A549 (cell line): ENCODE measurements around the gene NOP9. TPM values are rescaled to one million over a fixed set of nuclear protein-coding genes. Genes with fewer than 3 reads are reported as not detected.
"Not testable (repeated sequence)": the region's sequence is repeated elsewhere in the genome, so short reads cannot be mapped to it uniquely, and the experiment has no call there.

Experiments
- ATAC-seq, 2 experiments: fragments of 200-7000 bp in 1 of 2; fragments of >200 bp in 1 of 2; cut with Nextera tagmentation in 1 of 2; cut with Tn5 transposase in 1 of 2; 3 replicates each; pipeline versions ENCODE4 v1.8.0 to v1.9.1; 2018 to 2020; ENCODE audit warnings: mild to moderate bottlenecking in 1 of 2, moderate library complexity in 1 of 2
- CTCF ChIA-PET: fragments of 300-600 bp; sonication (Branson Sonifier 250); formaldehyde crosslinking; extraction: SDS; loops from one replicate; lab custom pipeline; 2021; ENCODE audit warnings: antibody characterized with exemption, inconsistent platforms; lab: Yijun Ruan, JAX
- POLR2A ChIA-PET: fragments of 350-600 bp; formaldehyde crosslinking; extraction: SDS; loops from one replicate; lab custom pipeline; 2021; ENCODE audit warnings: antibody characterized with exemption, inconsistent platforms; lab: Yijun Ruan, JAX
- DNase-seq, 2 experiments: peaks; one replicate each; pipeline versions ENCODE4 v3.0.0 to v3.0.0-alpha.2; 2011 to 2016; ENCODE audit warnings: low read depth in 1 of 2, low spot score in 1 of 2
- FAIRE-seq: peaks from 2 replicates; lab custom pipeline; 2011; peaks lifted over from hg19 to GRCh38; lab: Jason Lieb, UNC
- H3K27ac ChIP-seq, 2 experiments: fragments of >200 bp; sonication (Bioruptor Twin); formaldehyde crosslinking; 3 replicates each; pipeline ENCODE4 v1.5.1; 2016 to 2017
- H3K4me1 ChIP-seq: fragments of >200 bp; sonication (Bioruptor Twin); formaldehyde crosslinking; 3 replicates; pipeline ENCODE4 v1.6.1; 2016
- H3K4me2 ChIP-seq: fragments of >200 bp; sonication (Bioruptor Twin); formaldehyde crosslinking; 3 replicates; pipeline ENCODE4 v1.6.1; 2016
- H3K4me3 ChIP-seq: fragments of >200 bp; sonication (Bioruptor Twin); formaldehyde crosslinking; 3 replicates; pipeline ENCODE4 v1.5.1; 2016
- H3K9me3 ChIP-seq: fragments of >200 bp; sonication (Bioruptor Twin); formaldehyde crosslinking; 3 replicates; pipeline ENCODE4 v1.6.1; 2016
- BCL3 ChIP-seq: fragments of >200 bp; sonication (Bioruptor Twin); formaldehyde crosslinking; IDR thresholded peaks from 3 replicates; pipeline ENCODE4 v1.6.1; 2016
- CBX2 ChIP-seq: fragments of 200-600 bp; sonication (generic); IDR thresholded peaks from 2 replicates; pipeline ENCODE4 v1.6.1; 2016; ENCODE audit warnings: low read depth, mild to moderate bottlenecking, borderline replicate concordance
- CEBPB ChIP-seq, 2 experiments: fragments of >200 bp in 1 of 2; sonication (Bioruptor Twin) in 1 of 2; formaldehyde crosslinking in 1 of 2; IDR thresholded peaks; 2 replicates each; pipeline ENCODE4 v1.6.1; 2012 to 2016
- CTCF ChIP-seq: fragments of >200 bp; sonication (Bioruptor Twin); formaldehyde crosslinking; IDR thresholded peaks from 3 replicates; pipeline ENCODE4 v1.5.1; 2016
- E2F6 ChIP-seq: IDR thresholded peaks from 2 replicates; pipeline ENCODE4 v1.6.1; 2012; ENCODE audit warnings: low read depth, borderline replicate concordance
- EHMT2 ChIP-seq: fragments of 200-600 bp; sonication (generic); IDR thresholded peaks from 2 replicates; pipeline ENCODE4 v1.6.1; 2016; ENCODE audit warnings: antibody characterized with exemption, low read depth, mild to moderate bottlenecking, moderate library complexity
- FOSB ChIP-seq: fragments of 250-450 bp; sonication (Bioruptor Pico); IDR thresholded peaks from 2 replicates; pipeline ENCODE4 v1.5.0; 2020; ENCODE audit warnings: mild to moderate bottlenecking, moderate library complexity
- FOSL2 ChIP-seq, 2 experiments: fragments of 450-650 bp in 1 of 2; fragments of >200 bp in 1 of 2; sonication (Bioruptor Twin) in 1 of 2; formaldehyde crosslinking; IDR thresholded peaks; 2 replicates each; pipeline versions ENCODE4 v1.5.0 to v1.6.1; 2016 to 2020; ENCODE audit warnings: mild to moderate bottlenecking in 1 of 2, moderate library complexity in 1 of 2
- HOXA7 ChIP-seq: fragments of 250-450 bp; sonication (Bioruptor Pico); IDR thresholded peaks from 2 replicates; pipeline ENCODE4 v1.5.0; 2020; ENCODE audit warnings: mild to moderate bottlenecking, moderate library complexity
- HOXB13 ChIP-seq: fragments of 250-450 bp; sonication (Bioruptor Pico); IDR thresholded peaks from 2 replicates; pipeline ENCODE4 v1.5.0; 2020; ENCODE audit warnings: low read depth, mild to moderate bottlenecking, moderate library complexity
- HOXB5 ChIP-seq: fragments of 250-450 bp; sonication (Bioruptor Pico); IDR thresholded peaks from 2 replicates; pipeline ENCODE4 v1.5.0; 2020; ENCODE audit warnings: mild to moderate bottlenecking, moderate library complexity
- JUNB ChIP-seq: fragments of >200 bp; sonication (Bioruptor Twin); formaldehyde crosslinking; IDR thresholded peaks from 2 replicates; pipeline ENCODE4 v1.6.1; 2016
- KDM1A ChIP-seq: fragments of 200-600 bp; sonication (generic); IDR thresholded peaks from 2 replicates; pipeline ENCODE4 v1.6.1; 2016; ENCODE audit warnings: low read depth, mild to moderate bottlenecking
- KDM5A ChIP-seq: fragments of 200-600 bp; sonication (generic); IDR thresholded peaks from 2 replicates; pipeline ENCODE4 v1.6.1; 2016; ENCODE audit warnings: antibody characterized with exemption, mild to moderate bottlenecking
- MAZ ChIP-seq: fragments of 150-350 bp; IDR thresholded peaks from 2 replicates; pipeline ENCODE4 v1.6.1; 2014; ENCODE audit warnings: antibody characterized with exemption, low read depth, low read length, borderline replicate concordance
- RCOR1 ChIP-seq: fragments of 150-350 bp; IDR thresholded peaks from 2 replicates; pipeline ENCODE4 v1.6.1; 2014; ENCODE audit warnings: antibody characterized with exemption, low read length, low read depth
- RFX5 ChIP-seq: fragments of 450-650 bp; IDR thresholded peaks from 2 replicates; pipeline ENCODE4 v1.7.1; 2014; ENCODE audit warnings: antibody characterized with exemption, mild to moderate bottlenecking, moderate library complexity
- SMC3 ChIP-seq: fragments of >200 bp; sonication (Bioruptor Twin); formaldehyde crosslinking; IDR thresholded peaks from 3 replicates; pipeline ENCODE4 v1.6.1; 2018; ENCODE audit warnings: inconsistent platforms
- USF2 ChIP-seq: fragments of 450-650 bp; IDR thresholded peaks from 2 replicates; pipeline ENCODE4 v1.6.1; 2014; ENCODE audit warnings: antibody characterized with exemption
- ZC3H11A ChIP-seq: fragments of 450-650 bp; IDR thresholded peaks from 2 replicates; pipeline ENCODE4 v1.6.1; 2014; ENCODE audit warnings: antibody characterized with exemption, mild to moderate bottlenecking
- ZSCAN20 ChIP-seq: fragments of 250-450 bp; sonication (Bioruptor Pico); IDR thresholded peaks from 2 replicates; pipeline ENCODE4 v1.8.0; 2022; ENCODE audit warnings: mild to moderate bottlenecking, moderate library complexity
- WGBS: methylation state at CpG from one replicate; pipeline ENCODE4 v1.1.6; 2017; ENCODE audit errors: missing lambda C conversion rate; 5-methylcytosine and 5-hydroxymethylcytosine counted together
- polyA plus RNA-seq, 4 experiments: library from polyadenylated mRNA; depleted of rRNA in 3 of 4; stranded (reverse); fragments of >200 nt; fragmentation: RNase III in 1 of 4; extraction: RNeasy Plus Mini Kit Qiagen cat#74134 plus additional on column Dnase treatment in 1 of 4; gene quantifications; 2 replicates in 3 of 4; 3 replicates in 1 of 4; pipeline ENCODE4 v1.2.3, GENCODE V29; 2011 to 2017

The NOP9 gene
- polyA plus RNA-seq, 2 of the 4 experiments (the other 2 are of a cell fraction), result 16.5 to 24.5 TPM

GRCh38 chr14:24351517-24351916 lies 51.9 kb downstream of the NOP9 start:
- no peak for TF ChIP-seq HOXA7 (CRISPR knock-in tag)
- TF ChIP-seq USF2, result no peak
- TF ChIP-seq, all 56 proteins: peak for 0
- no peak for FAIRE-seq

GRCh38 chr14:24353559-24354481 lies 54.2 kb downstream of the NOP9 start:
- peaks cover 17% of the 10 kb centered on the region for H3K4me1 ChIP-seq
- H3K4me2 ChIP-seq, result peak overlapping the region; percentile 57
- TF ChIP-seq ZSCAN20 (CRISPR knock-in tag), result no peak
- TF ChIP-seq RCOR1, result no peak
- TF ChIP-seq RFX5, result no peak
- peak; percentile 51 to 59; a peak in 3 of 4 replicates for TF ChIP-seq CEBPB (IDR thresholded peaks at IDR 0.05)
- no peak for TF ChIP-seq BCL3
- no peak for TF ChIP-seq HOXB13 (CRISPR knock-in tag)
- WGBS, result 77% methylated on average over 5 of the region's 5 CpGs
- H3K9me3 ChIP-seq, result no peaks in the 10 kb centered on the region
- DNase-seq (no peak), FAIRE-seq (no peak), ATAC-seq (peak; percentile 38 to 74; a peak in 4 of 6 replicates)
- no peak overlapping the region for H3K4me3 ChIP-seq
- CTCF ChIA-PET, result interaction anchor here (0.6 to 6.0 kb wide), 7 partner anchors 12 to 83 kb away, joined by 3 to 35 read pairs (median 4); partner anchors contain the start of gene ADCY4
- peak overlapping the region; percentile 25 to 33; a peak in 4 of 6 replicates for H3K27ac ChIP-seq
- POLR2A ChIA-PET, result interaction anchor here (0.6 kb wide), 1 partner anchor 8 kb away, joined by 3 read pairs; no protein-coding TSS in a partner anchor

More at GRCh38 chr14:24351517-24351916, 51.9 kb downstream of the NOP9 start:
- H3K4me2 ChIP-seq, result no peak overlapping the region
- peak; percentile 55 to 70; a peak in 4 of 6 replicates for ATAC-seq
- no peak overlapping the region for H3K27ac ChIP-seq
- H3K4me3 ChIP-seq, result no peak overlapping the region
- 43% methylated on average over 4 of the region's 4 CpGs for WGBS
- H3K9me3 ChIP-seq, result no peaks in the 10 kb centered on the region
- peaks cover 17% of the 10 kb centered on the region for H3K4me1 ChIP-seq
- CTCF ChIA-PET, result interaction anchor here (0.9 to 4.2 kb wide), 7 partner anchors 14 to 86 kb away, joined by 3 to 40 read pairs (median 4); partner anchors contain the start of gene ADCY4
- no peak for DNase-seq
- POLR2A ChIA-PET, result interaction anchor here (1.0 kb wide), 1 partner anchor 80 kb away, joined by 4 read pairs; no protein-coding TSS in a partner anchor

GRCh38 chr14:24354482-24354825 lies 54.8 kb downstream of the NOP9 start:
- CTCF ChIA-PET, result interaction anchor here (0.6 to 6.0 kb wide), 4 partner anchors 12 to 26 kb away, joined by 3 to 35 read pairs (median 6); partner anchors contain the start of gene ADCY4
- ATAC-seq, FAIRE-seq, H3K9me3 ChIP-seq, POLR2A ChIA-PET, DNase-seq, H3K4me3 ChIP-seq: not testable (repeated sequence)
- Histone ChIP-seq H3K4me2 (peak overlapping the region; percentile 57), H3K4me1 (peaks cover 17% of the 10 kb centered on the region), H3K27ac (0 out of 6 replicates have a peak overlapping the region, but pooled peaks of 1 of the 2 experiments have one; percentile 14)
- WGBS, result 64% methylated on average over 3 of the region's 3 CpGs

- H3K4me1 ChIP-seq, result peaks cover 17% of the 10 kb centered on the region
- no peak overlapping the region for H3K4me3 ChIP-seq
- no peak for FAIRE-seq
- WGBS, result 87% methylated on average over 7 of the region's 7 CpGs
- CTCF ChIA-PET, result interaction anchor here (1.0 to 6.0 kb wide), 3 partner anchors 13 to 27 kb away, joined by 4 to 35 read pairs (median 7); partner anchors contain the start of gene ADCY4
- no peak overlapping the region; the same call in 2 of the 3 replicates for H3K4me2 ChIP-seq
- H3K9me3 ChIP-seq, result no peaks in the 10 kb centered on the region
- H3K27ac ChIP-seq, result no peak overlapping the region
- ATAC-seq, result no peak
- TF ChIP-seq JUNB (no peak), RFX5 (no peak), FOSB (CRISPR knock-in tag) (no peak), E2F6 (no peak), KDM5A (no peak), MAZ (no peak), HOXB5 (CRISPR knock-in tag) (no peak), FOSL2 (IDR thresholded peaks at IDR 0.05) (no peak), FOSL2 (CRISPR knock-in tag; IDR thresholded peaks at IDR 0.05) (no peak), ZC3H11A (no peak), EHMT2 (no peak), CTCF (no peak), SMC3 (no peak), CBX2 (no peak), KDM1A (no peak)
- DNase-seq, result no peak
- POLR2A ChIA-PET, result no interaction called here
These were observed 55.4 kb downstream of the NOP9 start for GRCh38 chr14:24355009-24355408.
